Daoy (cell line): ENCODE data around the gene SYNE3. TPM values are rescaled to one million over a fixed set of nuclear protein-coding genes. Genes with fewer than 3 reads are reported as not detected.

Experiments
- DNase-seq: peaks from one replicate; pipeline ENCODE4 v3.0.0-alpha.2; 2015; ENCODE audit warnings: low read depth
- total RNA-seq: library from RNA; depleted of rRNA; stranded (reverse); fragments of >200 nt; shearing (Covaris generic); gene quantifications from 2 replicates; pipeline ENCODE4 v1.2.3, GENCODE V29; 2014

The SYNE3 gene
- total RNA-seq, 1 experiment from 2014 or later: 1.5 TPM

GRCh38 chr14:95540236-95540855 is 23.9 kb upstream of the SYNE3 start:
- DNase-seq: no peak

GRCh38 chr14:95538801-95539509 is 22.5 kb upstream of the SYNE3 start:
- no peak for DNase-seq

GRCh38 chr14:95537298-95538089 is 21.0 kb upstream of the SYNE3 start:
- DNase-seq: no peak

GRCh38 chr14:95536671-95537070 is 20.2 kb upstream of the SYNE3 start:
- DNase-seq: no peak

GRCh38 chr14:95536036-95536593 is 19.7 kb upstream of the SYNE3 start:
- peak; percentile 15 for DNase-seq

- DNase-seq: no peak
Observed at GRCh38 chr14:95535226-95536021, 19.0 kb upstream of the SYNE3 start.

- DNase-seq: peak; percentile 100
Observed at GRCh38 chr14:95534299-95535225, 18.1 kb upstream of the SYNE3 start, which contains the start of gene GLRX5. GLRX5 (plus strand) TSS chr14:95535050; CDS start chr14:95535090, 40 bp downstream.

GRCh38 chr14:95533822-95534221 is 17.4 kb upstream of the SYNE3 start:
- DNase-seq: no peak

- peak; percentile 60 for DNase-seq
Observed at GRCh38 chr14:95533391-95533821, 17.0 kb upstream of the SYNE3 start.

- no peak for DNase-seq
Observed at GRCh38 chr14:95531969-95532368, 15.5 kb upstream of the SYNE3 start.

- peak; percentile 60 for DNase-seq
Observed at GRCh38 chr14:95531473-95531872, 15.0 kb upstream of the SYNE3 start.

- no peak for DNase-seq
Observed at GRCh38 chr14:95530473-95531276, 14.2 kb upstream of the SYNE3 start.

GRCh38 chr14:95529216-95529615 is 12.8 kb upstream of the SYNE3 start:
- no peak for DNase-seq

- peak; percentile 51 for DNase-seq
Observed at GRCh38 chr14:95527387-95528002, 11.0 kb upstream of the SYNE3 start.

- no peak for DNase-seq
Observed at GRCh38 chr14:95526483-95527386, 10.3 kb upstream of the SYNE3 start.

GRCh38 chr14:95525999-95526398 is 9.5 kb upstream of the SYNE3 start:
- DNase-seq: no peak

GRCh38 chr14:95524706-95525512 is 8.5 kb upstream of the SYNE3 start:
- no peak for DNase-seq
